Loucy (cell line): ENCODE results near the gene MARK1.

Experiments
- CTCF ChIP-seq: fragments of 200-600 bp; sonication (generic); conservative IDR thresholded peaks from 2 replicates; pipeline ENCODE4 v1.5.1; 2014; ENCODE audit warnings: mild to moderate bottlenecking, antibody characterized with exemption, low read length
- EZH2phosphoT487 ChIP-seq: fragments of 200-600 bp; IDR thresholded peaks from 2 replicates; pipeline ENCODE4 v1.6.1; 2018; ENCODE audit warnings: antibody characterized with exemption, mild to moderate bottlenecking, moderate library complexity, borderline replicate concordance

- TF ChIP-seq CTCF (peak; percentile 78), EZH2phosphoT487 (no peak)
These were observed 152.2 kb downstream of the MARK1 start for GRCh38 chr1:220680085-220680687.
